ENCODE data around the gene PLSCR4.
"Not testable (repeated sequence)": the region's sequence is repeated elsewhere in the genome, so short reads cannot be mapped to it uniquely, and the experiment has no call there.

PLSCR4 gene

DNA sequence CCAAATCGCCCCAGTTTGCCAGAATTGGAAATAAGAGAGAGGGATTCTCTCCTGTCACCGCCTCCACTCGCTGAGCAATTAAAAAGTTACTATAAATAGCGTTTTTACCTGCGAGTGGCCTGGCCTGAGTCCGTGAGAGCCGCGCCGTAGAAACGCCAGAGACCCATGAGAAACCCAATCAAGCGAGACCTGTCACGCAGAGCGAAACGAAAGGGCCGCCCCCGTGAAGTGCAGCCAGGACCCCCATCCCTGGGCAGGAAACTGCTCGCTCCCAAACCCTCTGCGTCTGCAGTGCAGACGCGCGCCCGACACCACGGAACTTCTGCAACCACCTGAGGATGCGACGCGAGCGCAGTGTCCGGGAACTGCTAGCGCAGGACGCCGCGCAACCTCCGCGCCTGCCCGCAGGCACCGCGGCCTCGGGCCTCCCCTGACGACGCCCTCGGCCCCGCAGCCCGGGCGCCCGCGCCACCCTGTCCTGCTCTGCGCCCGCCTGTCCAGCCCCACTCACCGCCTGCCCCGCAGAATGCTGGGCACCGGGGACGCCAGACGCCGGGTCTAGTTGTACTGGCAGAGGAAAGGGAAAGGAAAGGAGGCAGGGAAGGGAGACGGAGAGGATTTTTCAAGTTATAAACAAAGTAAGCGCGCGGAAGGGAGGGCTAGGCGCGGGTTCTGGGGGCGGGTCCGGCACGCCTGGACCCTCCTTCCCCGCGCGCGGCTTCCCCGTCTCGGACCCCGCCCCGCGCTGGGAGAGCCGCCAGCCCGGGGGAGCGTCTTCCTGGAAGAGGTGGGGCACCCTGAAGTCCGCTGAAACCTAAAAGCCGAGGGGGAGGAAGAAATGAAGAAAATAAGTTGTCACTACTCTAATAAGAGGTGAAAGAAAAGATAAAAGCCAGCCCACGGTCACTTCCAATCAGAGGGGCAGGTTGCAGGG lies at the start of gene PLSCR4:
PLSCR4 (minus strand) TSS at position 657 of the 934 bp plus-strand sequence. CDS start 29,034 bp downstream, outside the sequence.
- DNase-seq, result peak; percentile 35

DNA sequence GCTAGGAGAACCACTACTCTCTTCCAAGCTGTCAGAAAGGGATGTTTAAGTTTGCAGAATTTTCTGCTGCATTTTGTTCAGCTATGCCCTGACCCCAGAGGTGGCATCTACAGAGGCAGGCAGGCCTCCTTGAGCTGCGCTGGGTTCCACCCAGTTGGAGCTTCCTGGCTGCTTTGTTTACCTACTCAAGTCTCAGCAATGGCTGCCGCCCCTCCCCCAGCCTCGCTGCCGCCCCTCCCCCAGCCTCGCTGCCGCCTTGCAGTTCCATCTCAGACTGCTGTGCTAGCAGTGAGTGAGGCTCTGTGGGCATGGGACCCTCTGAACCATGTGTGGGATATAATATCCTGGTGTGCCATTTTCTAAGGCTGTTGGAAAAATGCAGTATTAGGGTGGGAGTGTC lies 42.5 kb upstream of the PLSCR4 start:
- DNase-seq, result not testable (repeated sequence)

- no peak for DNase-seq
These were observed 33.0 kb upstream of the PLSCR4 start for GRCh38 chr3:146283781-146284445.

DNA sequence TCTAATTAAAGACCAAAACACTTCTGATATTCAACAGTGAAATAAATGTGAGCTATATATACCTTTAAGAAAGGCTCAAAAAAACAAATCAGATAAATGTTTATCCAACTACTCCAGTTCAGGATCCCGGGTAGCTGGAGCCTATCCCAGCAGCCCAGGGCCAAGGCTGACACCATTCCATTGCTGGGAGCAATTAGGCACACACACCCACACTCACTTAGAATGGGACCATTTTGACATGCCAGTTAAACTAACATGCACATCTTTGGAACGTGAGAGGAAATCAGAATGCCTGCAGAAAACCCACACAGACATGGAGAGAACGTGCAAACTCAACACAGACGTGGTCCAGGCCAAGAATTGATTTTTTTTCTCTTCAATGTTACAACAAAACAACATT lies 30.0 kb upstream of the PLSCR4 start:
- no peak for DNase-seq

DNA sequence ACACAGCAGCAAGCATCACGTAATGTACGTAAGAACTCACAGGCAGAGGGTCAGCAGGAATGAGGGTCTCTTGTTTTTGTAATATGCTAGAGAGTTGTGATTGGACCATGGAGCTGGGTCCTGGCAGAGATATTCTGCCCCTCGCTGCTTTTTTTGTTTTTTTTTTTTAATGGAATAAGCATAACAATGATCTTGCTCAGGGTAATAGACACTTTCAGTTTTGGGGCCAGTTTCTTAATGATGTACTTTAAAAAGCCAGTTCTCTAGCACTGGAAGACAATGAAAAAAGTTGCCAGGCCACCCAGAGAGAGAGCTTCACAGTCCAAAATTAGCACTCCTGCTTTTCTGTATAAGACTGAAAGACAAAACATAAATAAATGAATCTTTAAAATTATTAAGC lies 29.0 kb upstream of the PLSCR4 start:
- no peak for DNase-seq

- DNase-seq, result no peak
These were observed 28.1 kb upstream of the PLSCR4 start for GRCh38 chr3:146279013-146279412.

GRCh38 chr3:146277953-146278631 lies 27.2 kb upstream of the PLSCR4 start:
- no peak for DNase-seq

GRCh38 chr3:146275476-146275875 lies 24.6 kb upstream of the PLSCR4 start:
- DNase-seq, result no peak

GRCh38 chr3:146274833-146275232 lies 23.9 kb upstream of the PLSCR4 start:
- no peak for DNase-seq

GRCh38 chr3:146273721-146274407 lies 23.0 kb upstream of the PLSCR4 start:
- DNase-seq, result no peak

GRCh38 chr3:146271180-146271579 lies 20.3 kb upstream of the PLSCR4 start:
- no peak for DNase-seq

DNA sequence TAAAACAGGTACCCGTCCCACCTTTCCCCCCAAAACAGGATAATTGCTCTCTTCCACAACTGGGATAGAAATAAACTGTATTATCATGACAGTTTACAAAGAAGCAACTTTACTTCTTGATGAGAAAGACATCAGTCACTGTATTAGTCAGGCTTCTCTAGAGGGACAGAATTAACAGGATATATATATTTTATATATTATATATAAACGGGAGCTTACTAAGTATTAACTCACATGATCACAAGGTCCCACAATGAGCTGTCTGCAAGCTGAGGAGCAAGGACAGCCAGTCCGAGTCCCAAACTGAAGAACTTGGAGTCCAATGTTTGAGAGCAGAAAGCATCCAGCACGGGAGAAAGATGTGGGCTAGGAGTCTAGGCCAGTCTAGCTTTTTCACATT lies 18.4 kb upstream of the PLSCR4 start:
- DNase-seq, result no peak

DNA sequence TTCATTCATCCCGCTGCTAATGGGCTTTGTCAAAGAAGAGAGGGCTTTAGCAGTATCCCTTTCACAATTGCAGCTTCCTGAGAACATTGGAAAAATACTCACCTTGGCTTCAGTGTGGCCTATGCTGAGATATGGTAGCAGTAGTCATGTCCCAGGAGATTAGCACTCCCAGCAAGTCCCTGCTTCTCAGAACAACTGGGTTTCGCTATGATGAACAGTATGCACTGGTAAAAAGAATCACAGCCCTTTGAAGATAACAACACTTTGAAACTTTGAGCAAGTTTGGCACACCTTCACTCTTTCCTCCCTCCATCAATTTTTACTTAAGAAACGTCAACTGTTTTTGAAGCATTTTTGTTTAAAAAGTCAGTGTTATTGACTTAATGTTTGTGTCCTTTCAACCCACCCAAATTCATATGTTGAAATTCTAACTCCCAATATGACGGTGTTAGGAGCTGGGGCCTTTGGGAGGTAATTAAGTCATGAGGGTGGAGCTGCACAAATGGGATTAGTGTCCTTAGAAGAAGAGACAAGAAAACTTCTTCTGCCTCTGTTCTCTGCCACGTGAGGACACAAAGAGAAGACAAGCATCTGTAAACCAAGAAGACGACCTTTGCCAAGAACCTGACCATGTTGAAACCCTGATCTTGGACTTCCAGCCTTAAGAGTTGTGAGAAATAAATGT lies 17.8 kb upstream of the PLSCR4 start:
- no peak for DNase-seq

GRCh38 chr3:146265720-146266119 lies 14.8 kb upstream of the PLSCR4 start:
- no peak for DNase-seq

GRCh38 chr3:146262371-146263110 lies 11.6 kb upstream of the PLSCR4 start:
- no peak for DNase-seq

GRCh38 chr3:146259880-146260589 lies 9.1 kb upstream of the PLSCR4 start:
- no peak for DNase-seq

GRCh38 chr3:146256851-146257486 lies 6.1 kb upstream of the PLSCR4 start:
- DNase-seq, result no peak

DNA sequence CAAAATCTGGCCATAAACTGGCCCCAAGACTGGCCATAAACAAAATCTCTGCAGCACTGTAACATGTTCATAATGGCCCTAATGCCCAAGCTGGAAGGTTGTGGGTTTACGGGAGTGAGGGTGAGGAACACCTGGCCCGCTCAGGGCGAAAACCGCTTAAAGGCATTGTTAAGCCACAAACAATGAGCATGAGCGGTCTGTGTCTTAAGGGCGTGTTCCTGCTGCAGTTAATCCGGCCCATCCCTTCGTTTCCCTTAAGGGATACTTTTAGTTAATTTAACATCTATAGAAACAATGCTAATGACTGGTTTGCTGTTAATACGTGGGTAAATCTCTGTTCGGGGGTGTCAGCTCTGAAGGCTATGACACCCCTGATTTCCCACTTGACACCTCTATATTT lies 1.5 kb upstream of the PLSCR4 start:
- DNase-seq, result not testable (repeated sequence)

GRCh38 chr3:146249921-146250320 lies 984 bp downstream of the PLSCR4 start:
- no peak for DNase-seq

DNA sequence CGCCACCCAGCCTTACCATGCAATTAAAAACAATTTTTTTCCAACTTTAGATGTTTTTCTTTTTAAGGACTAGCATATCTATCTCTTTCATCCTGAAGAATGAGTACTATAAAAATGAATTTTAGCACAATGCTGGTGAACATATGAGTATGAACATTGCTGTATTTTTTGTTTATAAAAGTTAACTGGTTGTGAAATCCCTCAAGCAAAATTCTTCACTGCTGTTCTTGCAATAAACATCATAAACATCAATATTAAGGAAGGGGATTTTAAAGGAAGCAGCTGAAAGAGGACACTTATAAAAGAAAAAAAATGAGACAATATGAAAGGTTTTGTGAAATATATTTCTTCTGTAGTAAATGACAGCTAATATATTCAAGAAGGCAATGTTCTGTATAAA lies 3.0 kb downstream of the PLSCR4 start:
- DNase-seq, result no peak
